OCI-LY7 (cell line): Measurements from ENCODE around the gene KAZN. TPM values are rescaled to one million over a fixed set of nuclear protein-coding genes. Genes with fewer than 3 reads are reported as not detected.

ENCODE experiments used
- BruUV-seq: library from RNA; stranded (reverse); fragments of 400-500 nt; replicated peaks from 2 replicates; lab custom pipeline; 2021; lab: Mats Ljungman, UMichigan
- CTCF ChIA-PET: fragments of 300-600 bp; sonication (Branson Sonifier 250); formaldehyde crosslinking; loops from one replicate; lab custom pipeline; 2022; ENCODE audit warnings: antibody characterized with exemption; ENCODE audit not compliant: unreplicated experiment; lab: Charles Lee
- POLR2A ChIA-PET: fragments of 300-600 bp; sonication (Branson Sonifier 250); formaldehyde crosslinking; loops from one replicate; lab custom pipeline; 2022; ENCODE audit warnings: antibody characterized with exemption; lab: Charles Lee
- DNase-seq: peaks from one replicate; pipeline ENCODE4 v3.0.0-alpha.2; 2015; ENCODE audit warnings: low spot score
- H2AFZ ChIP-seq: fragments of 200-600 bp; sonication (generic), shearing (Covaris generic); 2 replicates; pipeline ENCODE4 v1.6.1; 2014; ENCODE audit warnings: mild to moderate bottlenecking, antibody characterized with exemption, low read length, moderate library complexity
- H3K27ac ChIP-seq: fragments of 200-600 bp; sonication (generic); 2 replicates; pipeline ENCODE4 v1.5.1; 2014; ENCODE audit warnings: mixed run types, low read depth, mild to moderate bottlenecking, moderate library complexity, low read length, inconsistent platforms; ENCODE audit not compliant: poor library complexity, severe bottlenecking
- H3K36me3 ChIP-seq: fragments of 200-600 bp; sonication (generic); 2 replicates; pipeline ENCODE4 v1.6.1; 2014; ENCODE audit warnings: mild to moderate bottlenecking, antibody characterized with exemption, low read length, moderate library complexity, mixed read lengths; ENCODE audit not compliant: insufficient read depth
- H3K4me1 ChIP-seq: fragments of 200-600 bp; sonication (generic); 2 replicates; pipeline ENCODE4 v1.5.1; 2014; ENCODE audit warnings: mild to moderate bottlenecking, low read length; ENCODE audit not compliant: insufficient read depth, poor library complexity, severe bottlenecking
- H3K4me2 ChIP-seq: fragments of 200-600 bp; sonication (generic); 2 replicates; pipeline ENCODE4 v1.6.1; 2014; ENCODE audit warnings: mild to moderate bottlenecking, low read length
- H3K4me3 ChIP-seq: fragments of 200-600 bp; sonication (generic); 2 replicates; pipeline ENCODE4 v1.5.1; 2014; ENCODE audit warnings: mild to moderate bottlenecking, low read depth, low read length; ENCODE audit not compliant: poor library complexity, severe bottlenecking
- H3K79me2 ChIP-seq: fragments of 200-600 bp; sonication (generic); 2 replicates; pipeline ENCODE4 v1.6.1; 2016; ENCODE audit warnings: low read depth, mild to moderate bottlenecking, low read length, moderate library complexity, mixed read lengths; ENCODE audit not compliant: insufficient read depth
- H3K9me2 ChIP-seq: fragments of 200-600 bp; sonication (generic); 2 replicates; pipeline ENCODE4 v1.6.1; 2016; ENCODE audit warnings: mild to moderate bottlenecking, low read length, mixed read lengths; ENCODE audit not compliant: insufficient read depth
- H3K9me3 ChIP-seq: fragments of 200-600 bp; sonication (generic); 2 replicates; pipeline ENCODE4 v1.6.1; 2014; ENCODE audit warnings: mild to moderate bottlenecking, mixed run types, low read length, mixed read lengths
- H4K20me1 ChIP-seq: fragments of 200-600 bp; sonication (generic); 2 replicates; pipeline ENCODE4 v1.6.1; 2014; ENCODE audit warnings: mild to moderate bottlenecking, antibody characterized with exemption, low read length, moderate library complexity, mixed read lengths; ENCODE audit not compliant: insufficient read depth
- CTCF ChIP-seq: fragments of 200-600 bp; sonication (generic); conservative IDR thresholded peaks from 2 replicates; pipeline ENCODE4 v1.5.1; 2014; ENCODE audit warnings: mild to moderate bottlenecking, antibody characterized with exemption, low read length, moderate library complexity, mixed read lengths
- EZH2phosphoT487 ChIP-seq: fragments of 200-600 bp; sonication (generic); IDR thresholded peaks from 2 replicates; pipeline ENCODE4 v1.6.1; 2018; ENCODE audit warnings: low read depth, borderline replicate concordance, mild to moderate bottlenecking, mixed run types, antibody characterized with exemption, low read length, moderate library complexity, mixed read lengths
- intact Hi-C: fragments of 100-400 bp; cut with micrococcal nuclease; formaldehyde crosslinking; loops from one replicate; pipeline ENCODE4 v1.10.0; 2022; ENCODE audit not compliant: unreplicated experiment
- total RNA-seq, 2 experiments: library from RNA; depleted of rRNA in 1 of 2; stranded (reverse); fragments of >200 nt in 1 of 2; shearing (Covaris generic) in 1 of 2; gene quantifications; 2 replicates each; pipeline ENCODE4 v1.2.3, GENCODE V29; 2014 to 2022

KAZN gene
- total RNA-seq, 2 experiments from 2014 or later, result 0.40 to 2.4 TPM

DNA sequence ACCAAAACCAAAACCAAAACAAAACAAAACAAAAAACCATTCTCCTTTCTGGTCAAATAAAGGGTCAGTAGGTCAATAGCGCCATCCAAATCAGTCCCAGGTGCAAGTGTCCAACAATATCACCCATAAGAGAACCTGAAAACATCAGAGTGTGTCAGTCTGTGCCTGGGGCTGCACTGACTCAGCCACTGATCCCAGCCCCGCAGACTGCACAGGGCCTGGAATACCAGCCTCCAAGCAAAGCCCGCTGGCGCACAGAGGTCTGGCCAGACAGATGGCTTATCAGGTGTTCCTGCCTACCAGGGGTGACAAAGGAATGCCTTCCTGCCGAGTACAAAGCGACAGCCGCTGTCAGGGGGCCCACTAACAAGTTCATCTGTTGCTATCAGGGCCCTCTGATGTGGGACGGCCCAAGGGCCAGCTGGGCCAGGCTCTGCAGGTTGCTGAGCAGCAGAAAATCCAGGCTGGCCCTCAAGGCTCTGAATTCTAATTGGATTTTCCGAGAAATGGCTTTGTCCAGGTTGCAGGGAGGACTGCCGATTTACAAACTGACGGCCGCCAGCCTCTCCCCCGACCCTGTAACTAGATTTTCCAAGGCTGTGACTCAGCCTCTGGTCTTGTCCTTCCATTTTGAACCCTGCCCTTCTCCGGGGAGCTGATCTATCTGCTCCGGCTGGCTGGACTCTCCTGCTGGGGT, 541.3 kb downstream of the KAZN start:
- Histone ChIP-seq H2AFZ (no peak overlapping the region), H3K4me1 (no peaks in the 10 kb centered on the region), H3K36me3 (no peaks in the 10 kb centered on the region), H3K79me2 (no peaks in the 10 kb centered on the region), H3K9me3 (no peaks in the 10 kb centered on the region), H3K4me2 (no peak overlapping the region), H3K4me3 (no peak overlapping the region), H3K9me2 (no peaks in the 10 kb centered on the region), H4K20me1 (no peaks in the 10 kb centered on the region), H3K27ac (no peak overlapping the region)
- no peak for DNase-seq
- intact Hi-C loops, result no loop called here
- ChIA-PET POLR2A (interaction anchor here (1.1 kb wide), 1 partner anchor 140 kb away, joined by 5 read pairs; no protein-coding TSS in a partner anchor), CTCF (no interaction called here)
- TF ChIP-seq EZH2phosphoT487, result no peak
- TF ChIP-seq CTCF, result no peak
- no TSS peak for BruUV-seq

GRCh38 chr1:15141935-15142539, 543.6 kb downstream of the KAZN start:
- no peaks in the 10 kb centered on the region for H3K79me2 ChIP-seq
- DNase-seq, result no peak
- H3K4me1 ChIP-seq, result no peaks in the 10 kb centered on the region
- no peaks in the 10 kb centered on the region for H3K9me2 ChIP-seq
- H3K4me2 ChIP-seq, result no peak overlapping the region
- intact Hi-C loops, result no loop called here
- ChIA-PET CTCF (no interaction called here), POLR2A (no interaction called here)
- H3K9me3 ChIP-seq, result no peaks in the 10 kb centered on the region
- BruUV-seq, result no TSS peak
- H3K36me3 ChIP-seq, result no peaks in the 10 kb centered on the region
- no peak overlapping the region for H3K27ac ChIP-seq
- no peak overlapping the region for H2AFZ ChIP-seq
- TF ChIP-seq EZH2phosphoT487, result no peak
- TF ChIP-seq CTCF, result no peak
- no peak overlapping the region for H3K4me3 ChIP-seq
- no peaks in the 10 kb centered on the region for H4K20me1 ChIP-seq

GRCh38 chr1:15145327-15145726, 546.8 kb downstream of the KAZN start:
- Histone ChIP-seq H4K20me1 (no peaks in the 10 kb centered on the region), H3K27ac (no peak overlapping the region), H3K79me2 (no peaks in the 10 kb centered on the region), H3K4me3 (no peak overlapping the region), H3K9me2 (no peaks in the 10 kb centered on the region), H2AFZ (no peak overlapping the region), H3K4me1 (no peaks in the 10 kb centered on the region), H3K36me3 (no peaks in the 10 kb centered on the region), H3K9me3 (no peaks in the 10 kb centered on the region), H3K4me2 (no peak overlapping the region)
- no peak for DNase-seq
- intact Hi-C loops, result no loop called here
- CTCF ChIA-PET, result no interaction called here
- POLR2A ChIA-PET, result no interaction called here
- TF ChIP-seq EZH2phosphoT487 (no peak), CTCF (no peak)
- no TSS peak for BruUV-seq
